ENCODE measurements around the gene PARD3. TPM values are rescaled to one million over a fixed set of nuclear protein-coding genes. Genes with fewer than 3 reads are reported as not detected.

Gene PARD3
- total RNA-seq, 1 experiment from 2014 or later, result 51.8 TPM

DNA sequence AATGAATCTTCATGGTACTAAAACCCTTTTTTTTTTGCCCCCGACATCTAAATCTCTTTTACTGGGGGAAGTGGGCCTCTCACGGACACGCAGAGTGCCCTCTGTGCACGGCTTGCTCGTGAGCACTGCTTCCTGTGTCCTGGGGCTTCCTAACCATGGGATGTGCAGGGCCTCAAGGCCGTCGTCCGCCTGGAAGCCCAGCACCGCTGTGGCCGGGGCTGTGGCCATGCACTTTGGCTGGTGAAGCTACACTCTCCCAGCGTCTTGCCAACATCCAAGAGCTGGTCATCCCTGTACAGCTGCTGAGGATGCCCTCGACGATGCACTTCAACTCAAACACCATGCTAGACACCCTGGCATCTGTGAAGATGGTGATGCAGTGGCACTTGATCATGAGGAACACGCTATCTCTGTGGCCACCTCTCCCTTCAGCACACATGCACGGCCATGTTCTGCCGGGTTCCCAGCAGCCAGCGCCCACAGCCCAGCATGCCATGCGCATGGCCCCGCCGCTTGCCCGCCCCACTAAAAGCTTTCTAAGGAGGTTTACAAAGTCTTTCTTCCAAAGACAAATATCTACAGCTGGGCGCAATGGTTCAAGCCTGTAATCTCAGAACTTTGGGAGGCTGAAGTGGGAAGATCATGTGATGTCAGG is 326.5 kb downstream of the PARD3 start (continued):
- TF ChIP-seq PRDM15 (CRISPR knock-in tag; IDR thresholded peaks at IDR 0.05) (no peak), ZNF317 (CRISPR knock-in tag; IDR thresholded peaks at IDR 0.05; ENCODE audit: borderline replicate concordance, low read depth) (no peak), ZNF219 (CRISPR knock-in tag; IDR thresholded peaks at IDR 0.05; ENCODE audit: borderline replicate concordance) (no peak)
- TF ChIP-seq, protein P1, sequence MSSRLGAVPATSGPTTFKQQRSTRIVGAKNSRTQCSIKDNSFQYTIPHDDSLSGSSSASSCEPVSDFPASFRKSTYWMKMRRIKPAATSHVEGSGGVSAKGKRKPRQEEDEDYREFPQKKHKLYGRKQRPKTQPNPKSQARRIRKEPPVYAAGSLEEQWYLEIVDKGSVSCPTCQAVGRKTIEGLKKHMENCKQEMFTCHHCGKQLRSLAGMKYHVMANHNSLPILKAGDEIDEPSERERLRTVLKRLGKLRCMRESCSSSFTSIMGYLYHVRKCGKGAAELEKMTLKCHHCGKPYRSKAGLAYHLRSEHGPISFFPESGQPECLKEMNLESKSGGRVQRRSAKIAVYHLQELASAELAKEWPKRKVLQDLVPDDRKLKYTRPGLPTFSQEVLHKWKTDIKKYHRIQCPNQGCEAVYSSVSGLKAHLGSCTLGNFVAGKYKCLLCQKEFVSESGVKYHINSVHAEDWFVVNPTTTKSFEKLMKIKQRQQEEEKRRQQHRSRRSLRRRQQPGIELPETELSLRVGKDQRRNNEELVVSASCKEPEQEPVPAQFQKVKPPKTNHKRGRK (CRISPR knock-in tag; IDR thresholded peaks at IDR 0.05; ENCODE audit: borderline replicate concordance), result no peak

- H3K4me3 Mint-ChIP-seq, result no peak overlapping the region
- DNase-seq (ENCODE audit: low spot score) (no peak), ATAC-seq (peak; percentile 79)
- no peak overlapping the region; the same call in 1 of the 2 replicates for H3K27ac Mint-ChIP-seq
- TF ChIP-seq SMAD4 (CRISPR knock-in tag; IDR thresholded peaks at IDR 0.05), result no peak
- TF ChIP-seq, protein P1 (CRISPR knock-in tag; IDR thresholded peaks at IDR 0.05; ENCODE audit: borderline replicate concordance), result no peak
- no peaks in the 10 kb centered on the region for H3K9me3 Mint-ChIP-seq
- H3K27me3 Mint-ChIP-seq (ENCODE audit: low read depth), result no peaks in the 10 kb centered on the region
- ChIA-PET CTCF (no interaction called here), POLR2A (no interaction called here)
- H3K4me1 Mint-ChIP-seq, result peaks cover 29% of the 10 kb centered on the region
- H3K36me3 Mint-ChIP-seq, result no peaks in the 10 kb centered on the region
These were observed 329.1 kb downstream of the PARD3 start for GRCh38 chr10:34486008-34486407.

- DNase-seq (ENCODE audit: low spot score) (no peak), ATAC-seq (no peak)
- no peak for TF ChIP-seq SMAD4 (CRISPR knock-in tag; IDR thresholded peaks at IDR 0.05)
- TF ChIP-seq CTCF (IDR thresholded peaks at IDR 0.05), result no peak
- no peak for TF ChIP-seq ZNF416 (CRISPR knock-in tag; IDR thresholded peaks at IDR 0.05)
- TF ChIP-seq AFF4 (CRISPR knock-in tag; IDR thresholded peaks at IDR 0.05; ENCODE audit: borderline replicate concordance), result no peak
- no peak for TF ChIP-seq ERG (CRISPR knock-in tag; IDR thresholded peaks at IDR 0.05)
- peaks cover 38% of the 10 kb centered on the region for H3K4me1 Mint-ChIP-seq
- ChIA-PET POLR2A (no interaction called here), CTCF (interaction anchor here (0.9 kb wide), 1 partner anchor 205 kb away, joined by 3 read pairs; no protein-coding TSS in a partner anchor)
- H3K27me3 Mint-ChIP-seq (ENCODE audit: low read depth), result no peaks in the 10 kb centered on the region
- H3K4me3 Mint-ChIP-seq, result no peak overlapping the region
- no peaks in the 10 kb centered on the region for H3K36me3 Mint-ChIP-seq
- peak overlapping the region; percentile 57 for H3K27ac Mint-ChIP-seq
- H3K9me3 Mint-ChIP-seq, result no peaks in the 10 kb centered on the region
These were observed 330.9 kb downstream of the PARD3 start for GRCh38 chr10:34484164-34484563.
